NCI-H2107 treated with DMSO at 0.1 percent for 48 hours (cell line): ENCODE measurements around the gene VPS13D.
"Not testable (repeated sequence)": the region's sequence is repeated elsewhere in the genome, so short reads cannot be mapped to it uniquely, and the experiment has no call there.

ENCODE experiments used
- DNase-seq: peaks from one replicate; lab custom pipeline; 2025; ENCODE audit not compliant: unreplicated experiment; lab: John Stamatoyannopoulos, UW

VPS13D gene

GRCh38 chr1:12444329-12444841, 214.6 kb downstream of the VPS13D start:
- no peak for DNase-seq

GRCh38 chr1:12445257-12445656, 215.4 kb downstream of the VPS13D start:
- DNase-seq = no peak

GRCh38 chr1:12446593-12446992, 216.8 kb downstream of the VPS13D start:
- no peak for DNase-seq

- no peak for DNase-seq
These were observed 217.5 kb downstream of the VPS13D start for GRCh38 chr1:12447307-12447706.

GRCh38 chr1:12447849-12448312, 218.1 kb downstream of the VPS13D start:
- no peak for DNase-seq

- DNase-seq = no peak
These were observed 218.9 kb downstream of the VPS13D start for GRCh38 chr1:12448746-12449177.

GRCh38 chr1:12450090-12450755, 220.4 kb downstream of the VPS13D start:
- peak; percentile 12 for DNase-seq

GRCh38 chr1:12450756-12451559, 221.1 kb downstream of the VPS13D start:
- DNase-seq = no peak

- no peak for DNase-seq
These were observed 221.7 kb downstream of the VPS13D start for GRCh38 chr1:12451560-12451900.

GRCh38 chr1:12452262-12452661, 222.4 kb downstream of the VPS13D start:
- no peak for DNase-seq

GRCh38 chr1:12453400-12454343, 223.8 kb downstream of the VPS13D start:
- no peak for DNase-seq

- peak; percentile 52 for DNase-seq
These were observed 224.9 kb downstream of the VPS13D start for GRCh38 chr1:12454406-12455391.

- not testable (repeated sequence) for DNase-seq
These were observed 226.3 kb downstream of the VPS13D start for GRCh38 chr1:12456081-12456480.

- no peak for DNase-seq
These were observed 227.1 kb downstream of the VPS13D start for GRCh38 chr1:12456979-12457378.

- DNase-seq = no peak
These were observed 227.9 kb downstream of the VPS13D start for GRCh38 chr1:12457771-12458170.

GRCh38 chr1:12458571-12458970, 228.7 kb downstream of the VPS13D start:
- DNase-seq = no peak

GRCh38 chr1:12460121-12460520, 230.3 kb downstream of the VPS13D start:
- no peak for DNase-seq

GRCh38 chr1:12460911-12461621, 231.2 kb downstream of the VPS13D start:
- DNase-seq = no peak

GRCh38 chr1:12461754-12462153, 231.9 kb downstream of the VPS13D start:
- DNase-seq = no peak
